ENCODE results near the gene RYR2. TPM values are rescaled to one million over a fixed set of nuclear protein-coding genes. Genes with fewer than 3 reads are reported as not detected.

RYR2 gene
- polyA plus RNA-seq, 1 experiment: not detected

- CTCF ChIA-PET: no interaction called here
Measured at GRCh38 chr1:237279629-237280028, 237.6 kb downstream of the RYR2 start.

DNA sequence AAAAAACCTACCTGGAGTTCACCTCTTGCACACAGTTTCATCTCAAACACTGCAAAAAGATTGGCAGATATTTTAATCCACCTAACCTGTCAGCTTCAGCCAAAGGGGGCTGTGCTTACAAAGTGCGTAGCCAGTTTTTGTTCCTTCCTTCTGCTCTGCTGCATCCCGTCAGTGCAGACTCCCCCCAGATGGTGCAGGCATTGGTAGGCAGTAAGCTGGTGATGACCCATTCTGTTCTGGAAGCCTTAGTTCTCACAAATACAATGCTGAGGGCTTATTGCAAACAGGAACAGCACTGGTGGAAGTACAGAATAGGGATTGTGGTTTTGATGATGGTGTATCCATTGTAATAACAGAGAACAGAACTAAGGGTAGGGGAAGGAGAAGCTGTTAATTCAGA lies 239.5 kb downstream of the RYR2 start:
- TF ChIP-seq, protein P1, sequence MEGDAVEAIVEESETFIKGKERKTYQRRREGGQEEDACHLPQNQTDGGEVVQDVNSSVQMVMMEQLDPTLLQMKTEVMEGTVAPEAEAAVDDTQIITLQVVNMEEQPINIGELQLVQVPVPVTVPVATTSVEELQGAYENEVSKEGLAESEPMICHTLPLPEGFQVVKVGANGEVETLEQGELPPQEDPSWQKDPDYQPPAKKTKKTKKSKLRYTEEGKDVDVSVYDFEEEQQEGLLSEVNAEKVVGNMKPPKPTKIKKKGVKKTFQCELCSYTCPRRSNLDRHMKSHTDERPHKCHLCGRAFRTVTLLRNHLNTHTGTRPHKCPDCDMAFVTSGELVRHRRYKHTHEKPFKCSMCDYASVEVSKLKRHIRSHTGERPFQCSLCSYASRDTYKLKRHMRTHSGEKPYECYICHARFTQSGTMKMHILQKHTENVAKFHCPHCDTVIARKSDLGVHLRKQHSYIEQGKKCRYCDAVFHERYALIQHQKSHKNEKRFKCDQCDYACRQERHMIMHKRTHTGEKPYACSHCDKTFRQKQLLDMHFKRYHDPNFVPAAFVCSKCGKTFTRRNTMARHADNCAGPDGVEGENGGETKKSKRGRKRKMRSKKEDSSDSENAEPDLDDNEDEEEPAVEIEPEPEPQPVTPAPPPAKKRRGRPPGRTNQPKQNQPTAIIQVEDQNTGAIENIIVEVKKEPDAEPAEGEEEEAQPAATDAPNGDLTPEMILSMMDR (IDR thresholded peaks at IDR 0.05; ENCODE audit: low read depth, low read length): no peak
- ChIA-PET CTCF (no interaction called here), POLR2A (no interaction called here)
- H3K27me3 ChIP-seq (ENCODE audit: control insufficient read depth, insufficient read depth, low read length): no peaks in the 10 kb centered on the region
- no peak overlapping the region for H3K4me3 ChIP-seq (ENCODE audit: low read depth, low read length)
- DNase-seq (ENCODE audit: low read depth, low spot score): no peak
- no peak overlapping the region for H3K27ac ChIP-seq (ENCODE audit: low read depth, low read length)
- H3K9me3 ChIP-seq (ENCODE audit: control insufficient read depth, insufficient read depth, low read length): no peaks in the 10 kb centered on the region

More at GRCh38 chr1:237279629-237280028, 237.6 kb downstream of the RYR2 start:
- DNase-seq (ENCODE audit: low read depth, low spot score): no peak
- POLR2A ChIA-PET: no interaction called here
- no peaks in the 10 kb centered on the region for H3K9me3 ChIP-seq (ENCODE audit: control insufficient read depth, insufficient read depth, low read length)
- no peaks in the 10 kb centered on the region for H3K27me3 ChIP-seq (ENCODE audit: control insufficient read depth, insufficient read depth, low read length)
- H3K4me3 ChIP-seq (ENCODE audit: low read depth, low read length): no peak overlapping the region
- H3K27ac ChIP-seq (ENCODE audit: low read depth, low read length): no peak overlapping the region
- TF ChIP-seq, protein P1 (IDR thresholded peaks at IDR 0.05; ENCODE audit: low read depth, low read length): no peak

GRCh38 chr1:237282208-237282783 lies 240.3 kb downstream of the RYR2 start:
- no peak overlapping the region for H3K4me3 ChIP-seq (ENCODE audit: low read depth, low read length)
- CTCF ChIA-PET: no interaction called here
- no peaks in the 10 kb centered on the region for H3K9me3 ChIP-seq (ENCODE audit: control insufficient read depth, insufficient read depth, low read length)
- H3K27ac ChIP-seq (ENCODE audit: low read depth, low read length): no peak overlapping the region
- TF ChIP-seq, protein P1 (IDR thresholded peaks at IDR 0.05; ENCODE audit: low read depth, low read length): no peak
- DNase-seq (ENCODE audit: low read depth, low spot score): no peak
- no peaks in the 10 kb centered on the region for H3K27me3 ChIP-seq (ENCODE audit: control insufficient read depth, insufficient read depth, low read length)
- POLR2A ChIA-PET: no interaction called here

GRCh38 chr1:237287876-237288521 lies 246.0 kb downstream of the RYR2 start:
- TF ChIP-seq, protein P1 (IDR thresholded peaks at IDR 0.05; ENCODE audit: low read depth, low read length): no peak
- DNase-seq (ENCODE audit: low read depth, low spot score): no peak
- POLR2A ChIA-PET: no interaction called here
- CTCF ChIA-PET: no interaction called here
- Histone ChIP-seq H3K27me3 (ENCODE audit: control insufficient read depth, insufficient read depth, low read length) (no peaks in the 10 kb centered on the region), H3K4me3 (ENCODE audit: low read depth, low read length) (no peak overlapping the region), H3K9me3 (ENCODE audit: control insufficient read depth, insufficient read depth, low read length) (peaks cover 5% of the 10 kb centered on the region; the same call in 1 of the 2 replicates), H3K27ac (ENCODE audit: low read depth, low read length) (no peak overlapping the region)

- no peak for DNase-seq (ENCODE audit: low read depth, low spot score)
- no peak overlapping the region for H3K27ac ChIP-seq (ENCODE audit: low read depth, low read length)
- no peak overlapping the region for H3K4me3 ChIP-seq (ENCODE audit: low read depth, low read length)
- TF ChIP-seq, protein P1 (IDR thresholded peaks at IDR 0.05; ENCODE audit: low read depth, low read length): no peak
- peaks cover 2% of the 10 kb centered on the region; the same call in 1 of the 2 replicates for H3K9me3 ChIP-seq (ENCODE audit: control insufficient read depth, insufficient read depth, low read length)
- CTCF ChIA-PET: no interaction called here
- no peaks in the 10 kb centered on the region for H3K27me3 ChIP-seq (ENCODE audit: control insufficient read depth, insufficient read depth, low read length)
- POLR2A ChIA-PET: no interaction called here
Measured at GRCh38 chr1:237293804-237294203, 251.8 kb downstream of the RYR2 start.

Measured in AG04450 (cell line).